Measurements from ENCODE around the gene GALNT1. TPM values are rescaled to one million over a fixed set of nuclear protein-coding genes. Genes with fewer than 3 reads are reported as not detected.

GALNT1 gene
- total RNA-seq, 1 donor, result 796 TPM

- Histone ChIP-seq H3K79me2 (ENCODE audit: insufficient read depth, low read length) (peaks cover 8% of the 10 kb centered on the region), H3K4me2 (ENCODE audit: insufficient read depth, low read length) (no peak overlapping the region), H3K27ac (ENCODE audit: low read depth, low read length) (no peak overlapping the region), H3K27me3 (ENCODE audit: insufficient read depth, low read length) (no peaks in the 10 kb centered on the region), H3K4me3 (ENCODE audit: insufficient read depth, low read length) (no peak overlapping the region), H2AFZ (ENCODE audit: low read length) (no peak overlapping the region), H4K20me1 (ENCODE audit: insufficient read depth, low read length) (peaks cover 5% of the 10 kb centered on the region), H3K36me3 (ENCODE audit: insufficient read depth, low read length) (peaks cover 82% of the 10 kb centered on the region), H3K9me3 (ENCODE audit: low read depth, low read length) (no peaks in the 10 kb centered on the region), H3K4me1 (ENCODE audit: insufficient read depth, low read length) (peaks cover 5% of the 10 kb centered on the region)
- peak; percentile 39 for DNase-seq (ENCODE audit: insufficient read length, low spot score, missing footprints)
- TF ChIP-seq CTCF (IDR thresholded peaks at IDR 0.05; ENCODE audit: extremely low read depth, low read depth, low read length), result no peak
Measured at GRCh38 chr18:35707674-35708073, 126.1 kb downstream of the GALNT1 start.

GRCh38 chr18:35710581-35710980, 129.0 kb downstream of the GALNT1 start:
- Histone ChIP-seq H3K27me3 (ENCODE audit: insufficient read depth, low read length) (no peaks in the 10 kb centered on the region), H3K27ac (ENCODE audit: low read depth, low read length) (no peak overlapping the region), H3K9me3 (ENCODE audit: low read depth, low read length) (no peaks in the 10 kb centered on the region), H3K4me1 (ENCODE audit: insufficient read depth, low read length) (peaks cover 5% of the 10 kb centered on the region), H3K4me2 (ENCODE audit: insufficient read depth, low read length) (no peak overlapping the region), H3K36me3 (ENCODE audit: insufficient read depth, low read length) (peaks cover 65% of the 10 kb centered on the region), H3K79me2 (ENCODE audit: insufficient read depth, low read length) (peaks cover 5% of the 10 kb centered on the region), H3K4me3 (ENCODE audit: insufficient read depth, low read length) (no peak overlapping the region), H4K20me1 (ENCODE audit: insufficient read depth, low read length) (peaks cover 5% of the 10 kb centered on the region), H2AFZ (ENCODE audit: low read length) (no peak overlapping the region)
- no peak for TF ChIP-seq CTCF (IDR thresholded peaks at IDR 0.05; ENCODE audit: extremely low read depth, low read depth, low read length)
- no peak for DNase-seq (ENCODE audit: insufficient read length, low spot score, missing footprints)

- H4K20me1 ChIP-seq (ENCODE audit: insufficient read depth, low read length), result peaks cover 5% of the 10 kb centered on the region
- H3K9me3 ChIP-seq (ENCODE audit: low read depth, low read length), result no peaks in the 10 kb centered on the region
- no peak overlapping the region for H2AFZ ChIP-seq (ENCODE audit: low read length)
- no peak for DNase-seq (ENCODE audit: insufficient read length, low spot score, missing footprints)
- no peak overlapping the region for H3K4me2 ChIP-seq (ENCODE audit: insufficient read depth, low read length)
- peaks cover 2% of the 10 kb centered on the region for H3K79me2 ChIP-seq (ENCODE audit: insufficient read depth, low read length)
- no peak for TF ChIP-seq CTCF (IDR thresholded peaks at IDR 0.05; ENCODE audit: extremely low read depth, low read depth, low read length)
- H3K27me3 ChIP-seq (ENCODE audit: insufficient read depth, low read length), result no peaks in the 10 kb centered on the region
- H3K36me3 ChIP-seq (ENCODE audit: insufficient read depth, low read length), result peaks cover 61% of the 10 kb centered on the region
- H3K4me3 ChIP-seq (ENCODE audit: insufficient read depth, low read length), result no peak overlapping the region
- peaks cover 5% of the 10 kb centered on the region for H3K4me1 ChIP-seq (ENCODE audit: insufficient read depth, low read length)
- no peak overlapping the region for H3K27ac ChIP-seq (ENCODE audit: low read depth, low read length)
Measured at GRCh38 chr18:35711227-35711626, 129.7 kb downstream of the GALNT1 start.

- no peaks in the 10 kb centered on the region for H3K27me3 ChIP-seq (ENCODE audit: insufficient read depth, low read length)
- H3K79me2 ChIP-seq (ENCODE audit: insufficient read depth, low read length), result no peaks in the 10 kb centered on the region
- H3K27ac ChIP-seq (ENCODE audit: low read depth, low read length), result no peak overlapping the region
- H3K36me3 ChIP-seq (ENCODE audit: insufficient read depth, low read length), result peaks cover 40% of the 10 kb centered on the region
- no peak for DNase-seq (ENCODE audit: insufficient read length, low spot score, missing footprints)
- H2AFZ ChIP-seq (ENCODE audit: low read length), result no peak overlapping the region
- no peaks in the 10 kb centered on the region for H4K20me1 ChIP-seq (ENCODE audit: insufficient read depth, low read length)
- no peak for TF ChIP-seq CTCF (IDR thresholded peaks at IDR 0.05; ENCODE audit: extremely low read depth, low read depth, low read length)
- H3K4me1 ChIP-seq (ENCODE audit: insufficient read depth, low read length), result no peaks in the 10 kb centered on the region
- no peak overlapping the region for H3K4me2 ChIP-seq (ENCODE audit: insufficient read depth, low read length)
- H3K4me3 ChIP-seq (ENCODE audit: insufficient read depth, low read length), result no peak overlapping the region
- H3K9me3 ChIP-seq (ENCODE audit: low read depth, low read length), result no peaks in the 10 kb centered on the region
Measured at GRCh38 chr18:35713545-35713944, 132.0 kb downstream of the GALNT1 start.

Data from osteoblast (primary cell).